GM19468 (cell line): ENCODE measurements around the gene GABRB1.

Experiments used
- ATAC-seq: cut with Tn5 transposase; IDR thresholded peaks from one replicate; pipeline ENCODE4 v1.9.1; 2021; ENCODE audit warnings: mild to moderate bottlenecking, moderate library complexity, moderate number of reproducible peaks; ENCODE audit not compliant: unreplicated experiment; ENCODE audit errors: extremely low read depth

Gene GABRB1

GRCh38 chr4:47106561-47106960 is 75.2 kb downstream of the GABRB1 start:
- ATAC-seq: no peak

- ATAC-seq: no peak
These were observed 78.0 kb downstream of the GABRB1 start for GRCh38 chr4:47109379-47109778.

GRCh38 chr4:47110546-47111132 is 79.3 kb downstream of the GABRB1 start:
- no peak for ATAC-seq

GRCh38 chr4:47118192-47118929 is 87.0 kb downstream of the GABRB1 start:
- no peak for ATAC-seq

GRCh38 chr4:47120783-47121182 is 89.4 kb downstream of the GABRB1 start:
- no peak for ATAC-seq

GRCh38 chr4:47122592-47123291 is 91.4 kb downstream of the GABRB1 start:
- peak; percentile 80 for ATAC-seq

- ATAC-seq: no peak
These were observed 97.6 kb downstream of the GABRB1 start for GRCh38 chr4:47128991-47129390.

GRCh38 chr4:47135210-47135609 is 103.8 kb downstream of the GABRB1 start:
- no peak for ATAC-seq

- no peak for ATAC-seq
These were observed 111.9 kb downstream of the GABRB1 start for GRCh38 chr4:47143261-47143660.

GRCh38 chr4:47145630-47146029 is 114.3 kb downstream of the GABRB1 start:
- peak; percentile 98 for ATAC-seq

- no peak for ATAC-seq
These were observed 123.5 kb downstream of the GABRB1 start for GRCh38 chr4:47154816-47155370.

- ATAC-seq: no peak
These were observed 124.6 kb downstream of the GABRB1 start for GRCh38 chr4:47155919-47156318.

- no peak for ATAC-seq
These were observed 128.7 kb downstream of the GABRB1 start for GRCh38 chr4:47160095-47160494.

GRCh38 chr4:47167081-47168035 is 136.0 kb downstream of the GABRB1 start:
- ATAC-seq: no peak

GRCh38 chr4:47184083-47184482 is 152.7 kb downstream of the GABRB1 start:
- ATAC-seq: no peak

GRCh38 chr4:47185761-47186160 is 154.4 kb downstream of the GABRB1 start:
- ATAC-seq: no peak

GRCh38 chr4:47187608-47188007 is 156.2 kb downstream of the GABRB1 start:
- no peak for ATAC-seq

GRCh38 chr4:47193179-47193578 is 161.8 kb downstream of the GABRB1 start:
- ATAC-seq: no peak

GRCh38 chr4:47194036-47194737 is 162.8 kb downstream of the GABRB1 start:
- no peak for ATAC-seq
